ENCODE results near the gene CPLX4.

Gene CPLX4

GRCh38 chr18:59268721-59269562 lies 49.5 kb downstream of the CPLX4 start:
- no peaks in the 10 kb centered on the region for H3K36me3 ChIP-seq (replicated peaks; ENCODE audit: low read depth, low read length)
- TF ChIP-seq CTCF (IDR thresholded peaks at IDR 0.05; ENCODE audit: low read depth, low read length) (no peak), EZH2phosphoT487 (IDR thresholded peaks at IDR 0.05; ENCODE audit: low read depth) (no peak)
- H3K4me1 ChIP-seq (ENCODE audit: low read length), result peaks cover 6% of the 10 kb centered on the region; the same call in 1 of the 2 replicates
- H3K27me3 ChIP-seq (ENCODE audit: low read depth, low read length), result peaks cover 10% of the 10 kb centered on the region
- no peaks in the 10 kb centered on the region for H3K9me3 ChIP-seq (ENCODE audit: insufficient read depth, low read length)
- H3K27ac ChIP-seq (ENCODE audit: low read length), result no peak overlapping the region
- H3K79me2 ChIP-seq (ENCODE audit: low read length), result no peaks in the 10 kb centered on the region
- no peaks in the 10 kb centered on the region for H4K20me1 ChIP-seq (ENCODE audit: insufficient read depth, low read length)
- H3K4me3 ChIP-seq (ENCODE audit: low read length), result no peak overlapping the region
- H3K9ac ChIP-seq (ENCODE audit: low read length), result no peak overlapping the region
- H2AFZ ChIP-seq (ENCODE audit: low read depth, low read length), result no peak overlapping the region
- no peak overlapping the region for H3K4me2 ChIP-seq (ENCODE audit: low read length)

- H3K4me2 ChIP-seq (ENCODE audit: low read length), result no peak overlapping the region
- no peak overlapping the region for H2AFZ ChIP-seq (ENCODE audit: low read depth, low read length)
- no peak overlapping the region for H3K4me3 ChIP-seq (ENCODE audit: low read length)
- peaks cover 6% of the 10 kb centered on the region; the same call in 1 of the 2 replicates for H3K4me1 ChIP-seq (ENCODE audit: low read length)
- no peaks in the 10 kb centered on the region for H3K36me3 ChIP-seq (replicated peaks; ENCODE audit: low read depth, low read length)
- H4K20me1 ChIP-seq (ENCODE audit: insufficient read depth, low read length), result no peaks in the 10 kb centered on the region
- no peaks in the 10 kb centered on the region for H3K79me2 ChIP-seq (ENCODE audit: low read length)
- peaks cover 10% of the 10 kb centered on the region for H3K27me3 ChIP-seq (ENCODE audit: low read depth, low read length)
- no peak for TF ChIP-seq EZH2phosphoT487 (IDR thresholded peaks at IDR 0.05; ENCODE audit: low read depth)
- no peak for TF ChIP-seq CTCF (IDR thresholded peaks at IDR 0.05; ENCODE audit: low read depth, low read length)
- no peak overlapping the region for H3K27ac ChIP-seq (ENCODE audit: low read length)
- H3K9me3 ChIP-seq (ENCODE audit: insufficient read depth, low read length), result no peaks in the 10 kb centered on the region
- H3K9ac ChIP-seq (ENCODE audit: low read length), result no peak overlapping the region
Observed at GRCh38 chr18:59268127-59268720, 50.2 kb downstream of the CPLX4 start.

- no peaks in the 10 kb centered on the region for H3K36me3 ChIP-seq (replicated peaks; ENCODE audit: low read depth, low read length)
- no peak overlapping the region for H3K4me3 ChIP-seq (ENCODE audit: low read length)
- no peaks in the 10 kb centered on the region for H3K79me2 ChIP-seq (ENCODE audit: low read length)
- H3K9ac ChIP-seq (ENCODE audit: low read length), result no peak overlapping the region
- no peak overlapping the region for H2AFZ ChIP-seq (ENCODE audit: low read depth, low read length)
- TF ChIP-seq CTCF (IDR thresholded peaks at IDR 0.05; ENCODE audit: low read depth, low read length) (no peak), EZH2phosphoT487 (IDR thresholded peaks at IDR 0.05; ENCODE audit: low read depth) (no peak)
- H3K4me1 ChIP-seq (ENCODE audit: low read length), result peaks cover 6% of the 10 kb centered on the region; the same call in 1 of the 2 replicates
- H3K27me3 ChIP-seq (ENCODE audit: low read depth, low read length), result peaks cover 10% of the 10 kb centered on the region
- no peaks in the 10 kb centered on the region for H3K9me3 ChIP-seq (ENCODE audit: insufficient read depth, low read length)
- no peaks in the 10 kb centered on the region for H4K20me1 ChIP-seq (ENCODE audit: insufficient read depth, low read length)
- H3K27ac ChIP-seq (ENCODE audit: low read length), result no peak overlapping the region
- no peak overlapping the region for H3K4me2 ChIP-seq (ENCODE audit: low read length)
Observed at GRCh38 chr18:59267503-59268126, 50.8 kb downstream of the CPLX4 start.
